HG02763 (cell line): ENCODE data around the gene FANCI.
"Not testable (repeated sequence)": the region's sequence is repeated elsewhere in the genome, so short reads cannot be mapped to it uniquely, and the experiment has no call there.

ENCODE experiments used
- ATAC-seq: cut with Tn5 transposase; IDR thresholded peaks from one replicate; pipeline ENCODE4 v1.9.1; 2021; ENCODE audit warnings: mild to moderate bottlenecking, moderate library complexity; ENCODE audit not compliant: unreplicated experiment

The FANCI gene

GRCh38 chr15:89221543-89221942, 22.2 kb upstream of the FANCI start, which contains the start of gene RLBP1:
TSS of gene RLBP1 (minus strand) at chr15:89221579. CDS start at chr15:89218975, 2,604 bp downstream.
- ATAC-seq, result no peak

GRCh38 chr15:89225588-89225987, 18.2 kb upstream of the FANCI start:
- ATAC-seq, result no peak

- ATAC-seq, result no peak
Measured at GRCh38 chr15:89226359-89227221, 17.2 kb upstream of the FANCI start.

GRCh38 chr15:89227425-89227824, 16.4 kb upstream of the FANCI start:
- ATAC-seq, result no peak

GRCh38 chr15:89230277-89230676, 13.5 kb upstream of the FANCI start:
- no peak for ATAC-seq

- ATAC-seq, result no peak
Measured at GRCh38 chr15:89231832-89232231, 11.9 kb upstream of the FANCI start.

- ATAC-seq, result not testable (repeated sequence)
Measured at GRCh38 chr15:89239883-89240810, 3.6 kb upstream of the FANCI start.

GRCh38 chr15:89243046-89243690, 611 bp upstream of the FANCI start:
- no peak for ATAC-seq

GRCh38 chr15:89244574-89244903, 760 bp downstream of the FANCI start:
- peak; percentile 7 for ATAC-seq

- no peak for ATAC-seq
Measured at GRCh38 chr15:89247446-89247845, 3.7 kb downstream of the FANCI start.

- ATAC-seq, result no peak
Measured at GRCh38 chr15:89248584-89248983, 4.8 kb downstream of the FANCI start.

GRCh38 chr15:89250142-89250541, 6.4 kb downstream of the FANCI start:
- ATAC-seq, result not testable (repeated sequence)

- ATAC-seq, result not testable (repeated sequence)
Measured at GRCh38 chr15:89277281-89277680, 33.5 kb downstream of the FANCI start.

GRCh38 chr15:89278307-89278706, 34.5 kb downstream of the FANCI start:
- no peak for ATAC-seq

- no peak for ATAC-seq
Measured at GRCh38 chr15:89282631-89283030, 38.9 kb downstream of the FANCI start.

GRCh38 chr15:89283201-89283600, 39.4 kb downstream of the FANCI start:
- ATAC-seq, result no peak

- ATAC-seq, result no peak
Measured at GRCh38 chr15:89291934-89292438, 48.2 kb downstream of the FANCI start.

GRCh38 chr15:89293012-89293411, 49.2 kb downstream of the FANCI start:
- no peak for ATAC-seq

- no peak for ATAC-seq
Measured at GRCh38 chr15:89299896-89300295, 56.1 kb downstream of the FANCI start.

GRCh38 chr15:89301304-89302089, 57.7 kb downstream of the FANCI start:
- no peak for ATAC-seq
